Lower leg skin (tissue), 4 donors: ENCODE results near the gene ENC1. TPM values are rescaled to one million over a fixed set of nuclear protein-coding genes. Genes with fewer than 3 reads are reported as not detected.

Experiments used
- DNase-seq, 2 donors: peaks; one replicate each; pipeline ENCODE4 v3.0.0-alpha.2; 2019; ENCODE audit warnings: low spot score in 2 of 2
- H3K4me3 ChIP-seq: fragments of 200-600 bp; sonication (generic); 2 replicates; pipeline ENCODE4 v1.5.1; 2017; ENCODE audit warnings: mild to moderate bottlenecking, low read depth; ENCODE audit not compliant: poor library complexity, severe bottlenecking
- POLR2A ChIP-seq, 2 donors: fragments of 450-650 bp; IDR thresholded peaks; one replicate each; pipeline ENCODE4 v1.6.1; 2016 to 2017; ENCODE audit warnings: antibody characterized with exemption in 2 of 2, mild to moderate bottlenecking in 1 of 2, moderate library complexity in 1 of 2
- WGBS, 2 donors: methylation state at CpG; one replicate each; pipeline ENCODE4 v1.1.5; 2018; 5-methylcytosine and 5-hydroxymethylcytosine counted together
- intact Hi-C: fragments of 100-400 bp; cut with DNase I; formaldehyde crosslinking; loops from one replicate; pipeline ENCODE4 v1.15.0; 2023; ENCODE audit warnings: low total_unique reads
- total RNA-seq, 4 donors: library from RNA; depleted of rRNA; stranded (reverse); fragments of >200 nt; gene quantifications; one replicate each; pipeline ENCODE4 v1.1.0, GENCODE V29; 2016
- TF ChIP-seq, protein P1 (sequence below), 3 donors: fragments of 450-650 bp; IDR thresholded peaks; one replicate each; pipeline ENCODE4 v1.5.1; 2016; ENCODE audit warnings: antibody characterized with exemption in 3 of 3, mild to moderate bottlenecking in 3 of 3, moderate library complexity in 2 of 3

The ENC1 gene
- total RNA-seq, 4 donors from 2014 or later = 10.5 to 14.1 (median 13.1) TPM

GRCh38 chr5:74605759-74606158, 34.8 kb downstream of the ENC1 start:
- WGBS, 2 donors = 91 to 97% methylated on average over 4 of the region's 4 CpGs
- H3K4me3 ChIP-seq = no peak overlapping the region
- intact Hi-C loops = no loop called here
- TF ChIP-seq, protein P1, sequence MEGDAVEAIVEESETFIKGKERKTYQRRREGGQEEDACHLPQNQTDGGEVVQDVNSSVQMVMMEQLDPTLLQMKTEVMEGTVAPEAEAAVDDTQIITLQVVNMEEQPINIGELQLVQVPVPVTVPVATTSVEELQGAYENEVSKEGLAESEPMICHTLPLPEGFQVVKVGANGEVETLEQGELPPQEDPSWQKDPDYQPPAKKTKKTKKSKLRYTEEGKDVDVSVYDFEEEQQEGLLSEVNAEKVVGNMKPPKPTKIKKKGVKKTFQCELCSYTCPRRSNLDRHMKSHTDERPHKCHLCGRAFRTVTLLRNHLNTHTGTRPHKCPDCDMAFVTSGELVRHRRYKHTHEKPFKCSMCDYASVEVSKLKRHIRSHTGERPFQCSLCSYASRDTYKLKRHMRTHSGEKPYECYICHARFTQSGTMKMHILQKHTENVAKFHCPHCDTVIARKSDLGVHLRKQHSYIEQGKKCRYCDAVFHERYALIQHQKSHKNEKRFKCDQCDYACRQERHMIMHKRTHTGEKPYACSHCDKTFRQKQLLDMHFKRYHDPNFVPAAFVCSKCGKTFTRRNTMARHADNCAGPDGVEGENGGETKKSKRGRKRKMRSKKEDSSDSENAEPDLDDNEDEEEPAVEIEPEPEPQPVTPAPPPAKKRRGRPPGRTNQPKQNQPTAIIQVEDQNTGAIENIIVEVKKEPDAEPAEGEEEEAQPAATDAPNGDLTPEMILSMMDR (IDR thresholded peaks at IDR 0.05) = no peak
- no peak for TF ChIP-seq POLR2A (IDR thresholded peaks at IDR 0.05)
- no peak for DNase-seq

DNA sequence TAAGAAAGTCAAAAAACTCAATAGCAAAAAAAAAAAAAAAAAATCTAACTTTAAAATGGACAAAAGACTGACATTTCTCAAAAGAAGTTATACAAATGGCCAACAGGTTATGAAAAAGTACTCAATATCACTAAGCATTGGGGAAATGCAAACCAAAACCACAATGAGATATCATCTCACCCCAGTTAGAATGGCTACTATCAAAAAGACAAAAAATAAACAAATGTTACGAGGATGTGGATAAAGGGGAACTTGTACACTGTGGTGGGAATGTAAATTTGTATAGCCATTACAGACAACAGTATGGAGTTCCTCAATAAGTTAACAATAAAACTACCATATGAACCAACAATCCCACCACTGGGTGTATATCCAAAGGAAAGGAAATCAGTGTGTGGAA, 37.2 kb downstream of the ENC1 start:
- intact Hi-C loops = no loop called here
- 92 to 93% methylated on average over 1 of the region's 1 CpG for WGBS, 2 donors
- no peak overlapping the region for H3K4me3 ChIP-seq
- no peak for TF ChIP-seq POLR2A (IDR thresholded peaks at IDR 0.05)
- TF ChIP-seq, protein P1 (IDR thresholded peaks at IDR 0.05) = no peak
- no peak for DNase-seq

DNA sequence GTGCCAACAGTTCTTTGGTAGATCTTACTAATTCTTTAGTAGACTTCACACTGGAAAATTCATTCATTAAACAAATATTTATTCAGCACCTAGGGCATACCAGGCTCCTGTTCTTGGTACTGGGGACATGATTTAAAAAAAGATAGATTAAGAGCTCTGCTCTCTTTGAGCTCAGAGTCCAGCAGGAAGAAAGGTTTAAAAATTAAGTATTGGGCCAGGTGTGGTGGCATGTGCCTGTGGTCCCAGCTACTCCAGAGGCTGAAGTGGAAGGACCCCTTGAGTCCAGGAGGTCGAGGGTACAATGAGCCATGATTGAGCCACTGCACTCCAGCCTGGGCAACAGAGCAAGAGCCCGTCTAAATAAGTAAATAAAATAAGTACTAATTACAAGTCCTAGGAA, 41.4 kb downstream of the ENC1 start:
- no peak for DNase-seq
- H3K4me3 ChIP-seq = no peak overlapping the region
- WGBS, 2 donors = 82 to 93% methylated on average over 2 of the region's 2 CpGs
- intact Hi-C loops = no loop called here
- TF ChIP-seq POLR2A (IDR thresholded peaks at IDR 0.05) = no peak
- TF ChIP-seq, protein P1 (IDR thresholded peaks at IDR 0.05) = no peak

DNA sequence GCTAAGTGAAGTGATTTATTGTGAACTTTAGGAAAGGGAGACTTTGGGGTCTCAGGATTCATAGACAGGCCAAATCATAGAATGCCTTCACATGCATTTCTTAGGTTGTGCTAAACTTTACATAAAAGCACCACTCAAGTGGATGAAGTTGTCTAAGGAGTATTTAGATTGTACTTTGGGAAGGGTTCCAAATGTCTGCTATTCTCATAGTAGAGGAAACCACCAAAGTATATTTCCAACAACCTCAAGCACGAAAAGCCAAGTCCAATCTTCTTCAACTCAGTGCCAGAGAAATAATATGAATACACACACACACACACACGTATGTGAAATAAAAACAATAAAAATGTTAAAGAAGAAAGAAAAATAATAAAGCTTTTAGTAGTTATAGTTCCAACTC, 41.8 kb downstream of the ENC1 start:
- intact Hi-C loops = no loop called here
- WGBS, 2 donors = 64 to 71% methylated on average over 2 of the region's 2 CpGs
- no peak overlapping the region for H3K4me3 ChIP-seq
- TF ChIP-seq, protein P1 (IDR thresholded peaks at IDR 0.05) = no peak
- TF ChIP-seq POLR2A (IDR thresholded peaks at IDR 0.05) = no peak
- no peak for DNase-seq

DNA sequence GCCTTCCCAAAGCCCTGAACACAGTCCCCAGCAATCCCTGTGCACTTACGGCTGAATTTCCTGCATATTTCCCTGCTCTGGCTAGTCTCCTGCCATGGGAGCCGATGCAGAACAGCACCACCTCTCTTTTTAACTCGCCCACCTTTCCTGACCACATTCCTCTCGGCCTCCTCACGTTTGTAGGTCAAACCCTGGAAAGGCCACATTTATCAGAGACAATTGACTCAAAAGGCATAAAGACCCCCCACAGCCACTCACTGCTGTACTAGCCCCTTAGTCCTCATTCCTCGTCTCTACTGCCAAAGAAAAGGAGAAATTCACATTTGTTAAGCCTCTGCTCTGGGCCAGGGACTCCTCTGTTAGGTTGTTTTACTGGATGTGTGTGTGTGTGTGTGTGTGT, 43.6 kb downstream of the ENC1 start:
- WGBS, 2 donors = 85 to 89% methylated on average over 6 of the region's 6 CpGs
- no peak for TF ChIP-seq POLR2A (IDR thresholded peaks at IDR 0.05)
- TF ChIP-seq, protein P1 (IDR thresholded peaks at IDR 0.05) = no peak
- DNase-seq = no peak
- H3K4me3 ChIP-seq = no peak overlapping the region
- intact Hi-C loops = no loop called here

- intact Hi-C loops = no loop called here
- 74 to 77% methylated on average over 4 of the region's 4 CpGs for WGBS, 2 donors
- TF ChIP-seq POLR2A (IDR thresholded peaks at IDR 0.05) = no peak
- TF ChIP-seq, protein P1 (IDR thresholded peaks at IDR 0.05) = no peak
- H3K4me3 ChIP-seq = no peak overlapping the region
- DNase-seq = no peak
These were observed 45.2 kb downstream of the ENC1 start for GRCh38 chr5:74595143-74595925.
